Measurements from ENCODE around the gene COL13A1. TPM values are rescaled to one million over a fixed set of nuclear protein-coding genes. Genes with fewer than 3 reads are reported as not detected.

The COL13A1 gene
- total RNA-seq, 1 experiment from 2014 or later, result 5.9 TPM

- POLR2A ChIA-PET, result no interaction called here
- H4K20me1 ChIP-seq (ENCODE audit: insufficient read depth), result no peaks in the 10 kb centered on the region
- H3K27ac ChIP-seq (ENCODE audit: low read depth, low read length), result no peak overlapping the region
- TF ChIP-seq CBX3 (IDR thresholded peaks at IDR 0.05; ENCODE audit: low read depth) (no peak), ZFX (IDR thresholded peaks at IDR 0.05) (no peak), JUND (IDR thresholded peaks at IDR 0.05) (no peak), ELF1 (IDR thresholded peaks at IDR 0.05; ENCODE audit: borderline replicate concordance, low read depth) (no peak), POLR2A (IDR thresholded peaks at IDR 0.05; ENCODE audit: borderline replicate concordance, extremely low read depth, insufficient read depth, insufficient read length) (no peak), ATF3 (IDR thresholded peaks at IDR 0.05) (no peak), ZNF274 (IDR thresholded peaks at IDR 0.05; ENCODE audit: low read depth, low read length) (no peak), CEBPB (IDR thresholded peaks at IDR 0.05; ENCODE audit: low read depth) (no peak), TCF7L2 (IDR thresholded peaks at IDR 0.05; ENCODE audit: borderline replicate concordance, extremely low read depth, insufficient read depth, insufficient read length) (no peak)
- no peak overlapping the region for H2AFZ ChIP-seq (ENCODE audit: low read depth, low read length, poor library complexity, severe bottlenecking)
- H3K79me2 ChIP-seq (ENCODE audit: insufficient read depth, low read length), result no peaks in the 10 kb centered on the region
- intact Hi-C loops (cut with micrococcal nuclease), result no loop called here
- RAD21 ChIA-PET (ENCODE audit: low non-redundant PET in 1 of 2, low total read pairs in 2 of 2, uncharacterized antibody in 2 of 2, unreplicated experiment in 2 of 2), result no interaction called here
- H3K27me3 ChIP-seq (ENCODE audit: insufficient read depth, low read length), result no peaks in the 10 kb centered on the region
- no TSS peak for BruUV-seq (replicated peaks)
- H3K9me2 ChIP-seq (ENCODE audit: insufficient read depth), result no peaks in the 10 kb centered on the region
- ATAC-seq (no peak), DNase-seq (ENCODE audit: low read depth, low spot score) (no peak)
- peaks cover 0 to 8% of the 10 kb centered on the region in 2 experiments; a peak in 1 of 4 replicates for H3K4me1 ChIP-seq (ENCODE audit: control insufficient read depth in 1 of 2, insufficient read depth in 2 of 2, low read length in 2 of 2)
- no peak overlapping the region for H3K9ac ChIP-seq (ENCODE audit: low read length)
- H3K36me3 ChIP-seq (ENCODE audit: control insufficient read depth in 1 of 2, insufficient read depth in 2 of 2, low read length in 2 of 2), result no peaks in the 10 kb centered on the region
- CTCF ChIA-PET, result no interaction called here
- H3K4me3 ChIP-seq (replicated peaks in 1 of 2; ENCODE audit: low read depth in 1 of 2, low read length in 2 of 2), result no peak overlapping the region
- H3K4me2 ChIP-seq (ENCODE audit: low read length), result no peak overlapping the region
- no peaks in the 10 kb centered on the region for H3K9me3 ChIP-seq (ENCODE audit: control insufficient read depth in 1 of 2, insufficient read depth in 1 of 2, low read depth in 1 of 2, low read length in 2 of 2)
These were observed 26.6 kb downstream of the COL13A1 start for GRCh38 chr10:69828144-69828870.

- BruUV-seq (replicated peaks), result no TSS peak
These were observed 28.1 kb downstream of the COL13A1 start for GRCh38 chr10:69829775-69830174.

More at GRCh38 chr10:69829775-69830174, 28.1 kb downstream of the COL13A1 start:
- Histone ChIP-seq H3K9me3 (ENCODE audit: control insufficient read depth in 1 of 2, insufficient read depth in 1 of 2, low read depth in 1 of 2, low read length in 2 of 2) (no peaks in the 10 kb centered on the region), H3K27ac (ENCODE audit: low read depth, low read length) (no peak overlapping the region), H3K4me3 (replicated peaks in 1 of 2; ENCODE audit: low read depth in 1 of 2, low read length in 2 of 2) (no peak overlapping the region), H2AFZ (ENCODE audit: low read depth, low read length, poor library complexity, severe bottlenecking) (no peak overlapping the region), H4K20me1 (ENCODE audit: insufficient read depth) (no peaks in the 10 kb centered on the region), H3K79me2 (ENCODE audit: insufficient read depth, low read length) (no peaks in the 10 kb centered on the region), H3K4me1 (ENCODE audit: control insufficient read depth in 1 of 2, insufficient read depth in 2 of 2, low read length in 2 of 2) (peaks cover 0 to 8% of the 10 kb centered on the region in 2 experiments; a peak in 1 of 4 replicates), H3K9me2 (ENCODE audit: insufficient read depth) (no peaks in the 10 kb centered on the region), H3K9ac (ENCODE audit: low read length) (no peak overlapping the region), H3K4me2 (ENCODE audit: low read length) (no peak overlapping the region), H3K27me3 (ENCODE audit: insufficient read depth, low read length) (no peaks in the 10 kb centered on the region), H3K36me3 (ENCODE audit: control insufficient read depth in 1 of 2, insufficient read depth in 2 of 2, low read length in 2 of 2) (no peaks in the 10 kb centered on the region)
- TF ChIP-seq SP1 (IDR thresholded peaks at IDR 0.05; ENCODE audit: low read depth) (no peak), SRF (IDR thresholded peaks at IDR 0.05; ENCODE audit: low read depth) (no peak)
- ChIA-PET POLR2A (no interaction called here), RAD21 (ENCODE audit: low non-redundant PET in 1 of 2, low total read pairs in 2 of 2, uncharacterized antibody in 2 of 2, unreplicated experiment in 2 of 2) (no interaction called here), CTCF (no interaction called here)
- ATAC-seq (no peak), DNase-seq (ENCODE audit: low read depth, low spot score) (no peak)
- intact Hi-C loops (cut with micrococcal nuclease), result no loop called here
